Adipose tissue (tissue), 3 donors: ENCODE data around the gene TRIM46. TPM values are rescaled to one million over a fixed set of nuclear protein-coding genes. Genes with fewer than 3 reads are reported as not detected.

Source experiments
- polyA plus RNA-seq, 3 donors: library from polyadenylated mRNA; stranded (reverse); fragments of 200-250 nt; gene quantifications; one replicate each; pipeline ENCODE4 v1.2.3, GENCODE V29; 2013
- donor health status: healthy with polysubstance abuse.
- donor health status: Bipolar disorder and iron deficiency.
- donor health status: healthy.

The TRIM46 gene
- polyA plus RNA-seq, 3 donors = 0.16 to 0.45 (median 0.33) TPM

Other genes with a start within 250 kb of the TRIM46 start
- 10 to 100 TPM; 30.1 to 49.0 (median 37.7) TPM for gene PMVK, start 237.1 kb upstream of the TRIM46 start, polyA plus RNA-seq
- gene PBXIP1, start 217.8 kb upstream of the TRIM46 start, polyA plus RNA-seq = 10 to 100 TPM; 35.1 to 53.5 (median 38.6) TPM
- 10 to 100 TPM in 2 of 3 donors, 1 to 10 TPM in 1; 9.1 to 13.9 (median 13.4) TPM for gene PYGO2, start 212.1 kb upstream of the TRIM46 start, polyA plus RNA-seq
- 100 to 1,000 TPM in 2 of 3 donors, 10 to 100 TPM in 1; 49.1 to 197 (median 110) TPM for gene SHC1, start 203.1 kb upstream of the TRIM46 start, polyA plus RNA-seq
- 10 to 100 TPM; 23.6 to 88.9 (median 76.3) TPM for gene CKS1B, start 199.2 kb upstream of the TRIM46 start, polyA plus RNA-seq
- gene FLAD1, start 190.5 kb upstream of the TRIM46 start, polyA plus RNA-seq = 10 to 100 TPM; 15.3 to 37.9 (median 21.7) TPM
- not detected for gene LENEP, start 180.3 kb upstream of the TRIM46 start, polyA plus RNA-seq
- 10 to 100 TPM; 30.4 to 55.4 (median 35.7) TPM for gene ZBTB7B, start 171.0 kb upstream of the TRIM46 start, polyA plus RNA-seq
- gene DCST2, start 140.1 kb upstream of the TRIM46 start, polyA plus RNA-seq = under 1 TPM; 0.48 to 0.86 (median 0.67) TPM
- gene DCST1, start 140.0 kb upstream of the TRIM46 start, polyA plus RNA-seq = not detected
- 100 to 1,000 TPM in 2 of 3 donors, 10 to 100 TPM in 1; 47.1 to 217 (median 169) TPM for gene ADAM15, start 122.5 kb upstream of the TRIM46 start, polyA plus RNA-seq
- 1 to 10 TPM; 1.7 to 7.1 (median 4.6) TPM for gene EFNA4, start 110.1 kb upstream of the TRIM46 start, polyA plus RNA-seq
- gene EFNA3, start 95.0 kb upstream of the TRIM46 start, polyA plus RNA-seq = 1 to 10 TPM in 1 of 3 donors, under 1 TPM in 2; 0.56 to 1.3 (median 0.67) TPM
- 10 to 100 TPM; 30.3 to 56.9 (median 32.9) TPM for gene EFNA1, start 46.0 kb upstream of the TRIM46 start, polyA plus RNA-seq
- gene SLC50A1, start 38.0 kb upstream of the TRIM46 start, polyA plus RNA-seq = 10 to 100 TPM; 33.4 to 39.4 (median 36.7) TPM
- 100 to 1,000 TPM; 177 to 203 (median 201) TPM for gene DPM3, start 33.3 kb upstream of the TRIM46 start, polyA plus RNA-seq
- gene KRTCAP2, start 545 bp upstream of the TRIM46 start, polyA plus RNA-seq = 100 to 1,000 TPM; 176 to 267 (median 201) TPM
- 10 to 100 TPM; 12.0 to 31.5 (median 13.7) TPM for gene THBS3, start 34.0 kb downstream of the TRIM46 start, polyA plus RNA-seq
- 10 to 100 TPM; 32.4 to 67.6 (median 47.1) TPM for gene MTX1, start 34.8 kb downstream of the TRIM46 start, polyA plus RNA-seq
- gene ENTREP3, start 81.6 kb downstream of the TRIM46 start, polyA plus RNA-seq = 10 to 100 TPM in 2 of 3 donors, 1 to 10 TPM in 1; 7.6 to 15.5 (median 14.2) TPM
- 10 to 100 TPM; 29.9 to 76.7 (median 53.8) TPM for gene SCAMP3, start 88.5 kb downstream of the TRIM46 start, polyA plus RNA-seq
- 10 to 100 TPM; 25.1 to 37.9 (median 30.1) TPM for gene CLK2, start 99.7 kb downstream of the TRIM46 start, polyA plus RNA-seq
- 1 to 10 TPM; 1.0 to 1.6 (median 1.3) TPM for gene HCN3, start 103.6 kb downstream of the TRIM46 start, polyA plus RNA-seq
- gene PKLR, start 127.6 kb downstream of the TRIM46 start, polyA plus RNA-seq = under 1 TPM in 1 of 3 donors, not detected in 2; 0.02 TPM
- 100 to 1,000 TPM in 1 of 3 donors, 10 to 100 TPM in 2; 79.0 to 123 (median 98.9) TPM for gene FDPS, start 135.0 kb downstream of the TRIM46 start, polyA plus RNA-seq
- 10 to 100 TPM; 15.4 to 30.0 (median 17.6) TPM for gene RUSC1, start 147.0 kb downstream of the TRIM46 start, polyA plus RNA-seq